ENCODE results near the gene UIMC1. TPM values are rescaled to one million over a fixed set of nuclear protein-coding genes. Genes with fewer than 3 reads are reported as not detected.

The UIMC1 gene
- total and polyA plus RNA-seq, 3 donors from 2014 or later: 78.3 to 141 (median 89.9) TPM

GRCh38 chr5:176881816-176882566 lies 124.6 kb downstream of the UIMC1 start:
- H3K36me3 ChIP-seq (ENCODE audit: low read depth, missing control alignments): no peaks in the 10 kb centered on the region
- intact Hi-C loops (cut with DNase I; ENCODE audit: low total_unique reads): no loop called here
- no peak for DNase-seq
- H3K27me3 ChIP-seq: no peaks in the 10 kb centered on the region
- no peak overlapping the region for H3K27ac ChIP-seq
- H3K9me3 ChIP-seq: no peaks in the 10 kb centered on the region
- no peaks in the 10 kb centered on the region for H3K4me1 ChIP-seq
- no peak overlapping the region for H3K4me3 ChIP-seq
- 92% methylated on average over 10 to 19 of the region's 25 CpGs for WGBS, 2 donors
- no peak for TF ChIP-seq POLR2A (IDR thresholded peaks at IDR 0.05)
- TF ChIP-seq CTCF (IDR thresholded peaks at IDR 0.05): no peak

DNA sequence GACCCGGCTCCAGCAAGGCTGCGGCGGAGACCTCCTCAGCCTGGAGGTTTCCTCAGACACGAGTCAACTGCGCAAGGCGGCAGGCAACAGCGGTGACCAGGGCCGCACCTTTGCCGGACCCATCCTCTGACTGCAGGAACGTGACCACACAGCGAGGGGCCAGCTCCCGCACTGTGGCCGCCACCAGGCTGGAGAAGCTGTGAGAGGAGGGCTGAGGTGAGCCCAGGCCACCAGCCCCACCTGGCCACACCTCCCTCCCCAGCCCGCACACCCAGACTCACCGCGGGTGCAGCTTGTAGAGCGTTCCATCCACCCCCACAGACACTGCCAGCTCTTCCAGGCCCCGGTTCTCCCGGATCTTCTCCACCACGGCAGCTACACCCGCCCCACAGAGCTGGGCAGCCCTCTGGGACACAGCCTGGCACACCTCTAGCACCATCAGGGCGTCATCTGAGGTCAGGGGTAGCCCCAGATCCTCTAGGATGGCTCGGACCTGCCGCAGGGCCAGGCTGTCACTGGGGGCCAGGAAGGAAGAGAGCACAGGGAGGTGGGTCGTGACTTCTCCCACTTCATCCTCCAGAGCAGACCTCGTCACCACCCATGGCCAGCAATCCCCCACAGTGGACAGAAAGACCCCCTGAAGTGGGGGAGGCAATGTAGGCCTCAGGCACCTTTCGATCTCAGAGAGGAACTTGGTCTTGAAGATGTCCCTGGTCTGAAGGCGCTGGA lies 125.4 kb downstream of the UIMC1 start:
- no peaks in the 10 kb centered on the region for H3K36me3 ChIP-seq (ENCODE audit: low read depth, missing control alignments)
- no peak overlapping the region for H3K27ac ChIP-seq
- no peaks in the 10 kb centered on the region for H3K9me3 ChIP-seq
- intact Hi-C loops (cut with DNase I; ENCODE audit: low total_unique reads): no loop called here
- H3K4me3 ChIP-seq: no peak overlapping the region
- H3K27me3 ChIP-seq: no peaks in the 10 kb centered on the region
- H3K4me1 ChIP-seq: no peaks in the 10 kb centered on the region
- no peak for DNase-seq
- TF ChIP-seq POLR2A (IDR thresholded peaks at IDR 0.05) (no peak), CTCF (IDR thresholded peaks at IDR 0.05) (no peak)
- WGBS, 2 donors: 93 to 95% methylated on average over 4 to 27 of the region's 28 CpGs

DNA sequence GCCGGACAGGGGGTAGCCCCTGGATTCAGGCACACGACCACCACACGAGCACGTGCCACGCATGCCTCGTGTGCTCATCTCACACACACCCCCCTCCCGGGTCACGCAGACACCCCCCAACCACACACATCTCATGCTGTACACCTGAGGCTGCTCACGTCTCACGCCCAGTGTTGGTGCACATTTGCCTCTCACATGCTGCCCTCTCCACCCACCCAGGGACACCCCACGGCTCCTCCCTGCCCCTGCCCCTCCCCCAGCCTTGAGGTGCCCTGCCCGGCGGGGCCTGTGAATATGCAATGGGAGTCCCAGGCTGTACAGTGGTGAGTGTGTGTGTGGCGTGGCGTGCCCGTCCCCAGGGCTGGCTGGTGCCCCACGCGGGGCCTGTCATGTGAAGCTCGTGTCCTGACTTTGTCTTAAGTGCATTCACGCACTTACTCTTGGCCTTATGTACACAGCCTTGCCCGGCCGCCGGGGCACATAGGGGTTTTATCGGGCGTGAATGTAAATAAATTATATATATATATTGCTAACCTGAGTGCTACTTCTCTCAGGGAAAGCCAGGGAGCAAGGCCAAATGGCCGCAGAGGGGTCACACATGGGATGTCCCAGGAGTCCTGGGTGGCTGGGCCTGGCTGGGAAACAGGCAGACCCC lies 126.1 kb downstream of the UIMC1 start:
- no peak for TF ChIP-seq POLR2A (IDR thresholded peaks at IDR 0.05)
- TF ChIP-seq CTCF (IDR thresholded peaks at IDR 0.05): no peak
- H3K4me1 ChIP-seq: no peaks in the 10 kb centered on the region
- H3K36me3 ChIP-seq (ENCODE audit: low read depth, missing control alignments): no peaks in the 10 kb centered on the region
- H3K27ac ChIP-seq: no peak overlapping the region
- intact Hi-C loops (cut with DNase I; ENCODE audit: low total_unique reads): no loop called here
- H3K4me3 ChIP-seq: no peak overlapping the region
- no peak for DNase-seq
- H3K9me3 ChIP-seq: no peaks in the 10 kb centered on the region
- H3K27me3 ChIP-seq: no peaks in the 10 kb centered on the region
- 93 to 95% methylated on average over 17 to 26 of the region's 26 CpGs for WGBS, 2 donors

- H3K27me3 ChIP-seq: no peaks in the 10 kb centered on the region
- intact Hi-C loops (cut with DNase I; ENCODE audit: low total_unique reads): no loop called here
- TF ChIP-seq CTCF (IDR thresholded peaks at IDR 0.05) (no peak), POLR2A (IDR thresholded peaks at IDR 0.05) (no peak)
These were observed 126.8 kb downstream of the UIMC1 start for GRCh38 chr5:176879663-176880361.

More at GRCh38 chr5:176879663-176880361, 126.8 kb downstream of the UIMC1 start:
- Histone ChIP-seq H3K36me3 (ENCODE audit: low read depth, missing control alignments) (no peaks in the 10 kb centered on the region), H3K27ac (no peak overlapping the region), H3K4me3 (no peak overlapping the region), H3K9me3 (no peaks in the 10 kb centered on the region), H3K4me1 (no peaks in the 10 kb centered on the region)
- no peak for DNase-seq
- WGBS, 2 donors: 50 to 73% methylated on average over 12 to 22 of the region's 23 CpGs

All from testis (tissue), 3 donors.